CD4-positive, alpha-beta T cell treated with Interleukin-1 beta for 1 hour (primary cell): ENCODE measurements around the gene ECE1.
"Not testable (repeated sequence)": the region's sequence is repeated elsewhere in the genome, so short reads cannot be mapped to it uniquely, and the experiment has no call there.

Experiments
- DNase-seq, 2 donors: peaks; one replicate each; pipeline ENCODE4 v3.0.0-alpha.2; 2020 to 2022

ECE1 gene

DNA sequence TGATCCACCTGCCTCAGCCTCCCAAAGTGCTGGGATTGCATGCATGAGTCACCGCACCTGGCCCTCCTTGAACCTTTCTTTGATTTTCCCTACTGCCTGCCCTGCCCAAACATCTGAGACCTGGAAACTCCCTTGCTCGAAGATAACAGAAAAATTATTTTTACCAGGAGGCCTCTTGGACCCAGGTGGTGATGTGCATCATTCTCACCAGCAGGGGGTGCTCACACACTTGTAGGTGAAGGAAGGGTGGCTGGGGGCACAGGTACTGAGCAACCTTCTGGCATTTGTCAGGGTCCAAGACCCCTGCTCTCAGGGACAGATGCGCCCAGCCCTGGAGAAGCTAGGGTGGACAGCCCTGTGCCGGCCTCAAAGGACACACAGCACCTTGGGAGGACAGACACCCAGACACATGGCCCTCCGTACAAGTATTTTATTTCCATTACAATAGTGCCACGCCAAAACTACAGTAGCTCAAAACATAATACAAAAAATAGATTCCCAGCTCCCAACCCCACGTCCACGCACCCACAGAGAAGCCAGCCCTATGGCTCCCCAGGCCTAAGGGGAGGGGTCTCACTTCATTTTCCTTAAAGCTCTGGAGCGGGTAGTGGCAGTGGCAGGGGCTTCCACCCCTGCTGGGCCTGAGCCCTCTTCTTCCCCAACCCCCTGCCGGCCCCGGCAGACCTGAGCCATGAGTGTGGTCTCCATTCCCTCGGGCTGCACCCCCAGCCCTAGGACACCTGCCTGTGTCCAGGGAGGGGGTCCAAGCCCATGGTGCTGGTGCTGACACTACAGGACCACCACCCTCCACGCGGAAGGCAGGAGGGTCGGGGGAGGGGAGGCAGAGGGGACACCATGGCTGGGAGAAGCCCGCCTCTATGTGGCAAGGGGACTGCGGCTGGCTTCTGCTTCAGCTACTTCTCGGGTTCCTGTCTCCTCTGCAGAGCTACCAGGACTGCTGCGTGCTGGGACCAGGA, 73.1 kb downstream of the ECE1 start:
- peak; percentile 63 to 68 for DNase-seq

DNA sequence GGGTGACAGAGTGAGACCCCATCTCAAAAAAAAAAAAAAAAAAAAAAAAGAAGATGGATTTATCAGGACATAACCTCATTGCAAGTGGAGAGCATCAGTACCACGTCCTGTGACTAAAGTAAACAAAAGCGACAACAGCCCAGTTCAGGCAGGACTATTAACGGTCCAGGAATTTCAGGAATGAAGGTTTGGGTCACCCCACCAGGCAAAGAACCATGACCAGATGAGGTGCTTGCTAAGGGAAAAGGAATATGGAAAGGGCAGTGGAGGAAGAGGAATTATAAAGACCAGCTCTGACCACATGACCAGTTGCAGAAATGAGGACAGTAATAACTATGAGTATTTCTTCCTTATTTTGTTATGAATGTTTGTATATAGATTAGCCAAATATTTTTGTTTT, 78.1 kb downstream of the ECE1 start:
- DNase-seq = no peak

DNA sequence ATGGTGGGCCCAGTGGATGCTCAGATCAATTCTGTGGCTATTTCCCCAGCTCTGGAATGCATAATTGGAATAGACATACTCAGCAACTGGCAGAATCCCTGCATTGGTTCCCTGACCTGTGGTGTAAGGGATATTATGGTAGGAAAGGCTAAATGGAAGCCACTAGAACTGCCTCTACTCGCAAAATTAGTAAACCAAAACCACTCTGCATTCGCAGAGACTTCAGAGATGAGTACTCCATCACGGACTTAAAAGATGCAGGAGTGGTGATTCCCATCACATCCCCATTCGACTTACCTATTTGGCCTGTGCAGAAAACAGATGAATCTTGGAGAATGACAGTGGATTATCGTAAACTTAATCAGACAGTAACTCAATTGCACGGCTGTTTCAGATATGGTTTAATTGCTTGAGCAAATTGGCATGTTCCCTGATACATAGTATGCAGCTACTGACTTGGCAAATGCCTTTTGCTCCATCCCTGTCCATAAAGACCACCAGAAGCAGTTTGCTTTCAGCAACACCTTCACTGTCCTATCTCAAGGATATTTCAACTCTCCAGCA, 82.0 kb downstream of the ECE1 start:
- DNase-seq = not testable (repeated sequence)

DNA sequence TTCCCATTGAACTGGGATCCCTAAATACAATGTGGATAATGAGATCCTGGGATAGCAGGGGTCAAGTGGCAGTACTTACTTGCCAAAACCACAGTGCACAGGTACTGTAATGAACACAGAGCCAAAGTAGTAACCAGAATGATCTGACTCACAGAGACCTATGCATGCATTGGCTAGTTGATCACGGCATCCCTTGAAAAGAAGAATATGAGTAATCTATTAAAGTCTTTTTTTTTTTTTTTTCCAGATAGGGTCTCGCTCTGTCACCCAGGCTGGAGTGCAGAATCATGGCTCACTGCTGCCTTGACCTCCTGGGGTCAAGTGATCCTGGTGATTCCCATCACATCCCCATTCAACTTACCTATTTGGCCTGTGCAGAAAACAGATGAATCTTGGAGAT, 84.1 kb downstream of the ECE1 start:
- no peak for DNase-seq

DNA sequence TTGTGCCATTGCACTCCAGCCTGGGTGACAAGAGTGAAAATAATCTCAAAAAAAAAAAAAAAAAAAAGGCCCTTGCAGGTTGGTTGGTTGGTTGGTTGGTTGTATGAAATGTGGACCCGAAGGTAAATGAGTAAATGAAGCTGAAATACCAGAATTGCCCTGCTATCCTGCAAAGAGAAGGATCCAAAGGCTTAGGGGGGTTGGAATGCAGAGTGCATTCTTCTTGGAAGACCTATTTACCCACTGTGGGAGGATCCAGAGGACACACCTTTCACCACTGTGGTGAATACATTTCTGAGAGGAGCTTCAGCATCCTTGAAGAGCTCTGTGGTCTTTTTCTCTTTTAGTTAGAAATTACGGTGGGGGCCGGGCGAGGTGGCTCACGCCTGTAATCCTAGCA, 84.8 kb downstream of the ECE1 start:
- DNase-seq = no peak

DNA sequence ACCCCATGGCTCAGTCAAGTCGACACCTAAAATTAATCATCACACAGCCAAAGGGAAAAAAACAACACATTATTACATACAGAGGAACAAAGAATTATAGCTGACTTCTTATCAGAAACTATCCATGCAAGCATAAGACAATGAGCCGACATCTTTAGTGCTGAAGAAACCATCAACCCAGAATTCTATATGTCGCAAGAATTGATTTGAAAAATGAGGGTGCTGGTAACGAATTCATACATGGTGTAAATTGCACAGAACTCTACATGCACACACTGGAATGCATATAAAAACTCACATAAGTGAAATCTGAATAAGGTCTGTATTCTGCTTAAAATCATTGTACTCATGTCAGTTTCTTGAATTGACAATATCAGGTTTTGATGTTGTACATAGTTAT, 88.6 kb downstream of the ECE1 start:
- DNase-seq = no peak

DNA sequence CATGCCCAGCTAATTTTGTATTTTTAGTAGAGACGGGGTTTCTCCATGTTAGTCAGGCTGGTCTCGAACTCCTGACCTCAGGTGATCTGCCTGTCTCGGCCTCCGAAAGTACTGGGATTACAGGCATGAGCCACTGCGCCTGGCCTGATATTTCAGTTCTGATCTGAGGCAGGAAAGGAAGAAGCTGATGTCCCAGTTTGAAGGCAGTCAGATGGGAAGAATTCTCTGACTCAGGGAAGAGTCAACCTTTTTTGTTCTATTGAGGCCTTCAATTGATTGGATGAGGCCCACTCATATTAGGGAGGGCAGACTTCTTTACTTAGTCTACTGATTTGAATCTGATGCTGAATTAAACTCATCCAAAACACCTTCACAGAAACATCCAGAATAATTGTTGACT, 89.0 kb downstream of the ECE1 start:
- DNase-seq = not testable (repeated sequence)

DNA sequence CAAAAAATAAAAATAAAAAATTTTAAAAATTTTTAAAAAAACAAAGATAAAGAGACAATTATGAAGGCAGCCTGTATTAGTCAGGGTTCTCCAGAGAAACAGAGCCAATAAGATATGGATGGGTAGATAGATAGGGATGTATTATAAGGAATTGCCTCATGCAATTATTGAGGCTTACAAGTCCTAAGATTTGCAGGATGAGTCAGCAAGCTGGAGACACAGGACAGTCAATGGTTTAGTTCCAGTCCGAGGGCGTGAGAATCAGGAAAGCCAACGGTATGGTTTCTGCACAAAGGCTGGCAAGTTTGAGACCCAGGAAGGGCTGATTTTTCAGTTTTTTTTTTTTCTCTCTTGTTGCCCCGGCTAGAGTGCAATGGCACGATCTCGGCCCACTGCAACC, 89.5 kb downstream of the ECE1 start:
- DNase-seq = no peak

DNA sequence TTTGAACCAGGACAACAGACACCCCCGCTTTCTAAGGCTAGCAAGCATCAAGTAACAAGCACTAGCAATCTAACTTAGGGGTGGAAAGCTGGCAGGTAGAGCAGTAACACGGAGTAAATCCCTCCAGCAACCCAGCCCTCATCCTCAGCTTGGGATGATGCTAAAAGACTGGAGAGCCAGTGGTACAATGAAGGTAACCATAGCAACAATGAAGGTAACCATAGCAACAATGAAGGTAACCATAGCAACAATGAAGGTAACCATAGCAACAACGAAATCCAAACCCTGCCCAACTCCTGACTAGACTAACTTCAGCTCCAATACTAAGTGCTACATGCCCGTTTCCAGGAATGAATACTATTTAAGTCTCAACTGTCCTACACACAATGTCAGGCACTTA, 91.3 kb downstream of the ECE1 start:
- DNase-seq = no peak

DNA sequence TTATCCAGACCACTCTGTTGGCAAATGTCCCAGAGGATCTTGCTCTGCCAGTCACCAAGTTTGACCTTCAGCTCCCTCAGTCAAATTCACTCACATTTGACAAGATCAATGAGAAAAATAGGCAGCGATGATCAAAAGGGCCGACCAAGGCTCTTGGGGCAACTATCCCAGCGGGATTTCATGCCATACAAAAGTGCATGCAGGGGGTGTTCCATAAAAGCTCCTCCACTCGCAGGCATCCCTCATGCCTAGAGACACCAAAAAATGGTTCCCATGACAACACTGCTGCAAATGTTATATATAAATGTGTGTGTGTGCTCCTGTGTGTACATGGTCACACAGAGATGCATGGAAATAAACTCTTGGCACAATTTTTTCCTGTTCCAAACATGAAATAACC, 97.4 kb downstream of the ECE1 start:
- DNase-seq = no peak

DNA sequence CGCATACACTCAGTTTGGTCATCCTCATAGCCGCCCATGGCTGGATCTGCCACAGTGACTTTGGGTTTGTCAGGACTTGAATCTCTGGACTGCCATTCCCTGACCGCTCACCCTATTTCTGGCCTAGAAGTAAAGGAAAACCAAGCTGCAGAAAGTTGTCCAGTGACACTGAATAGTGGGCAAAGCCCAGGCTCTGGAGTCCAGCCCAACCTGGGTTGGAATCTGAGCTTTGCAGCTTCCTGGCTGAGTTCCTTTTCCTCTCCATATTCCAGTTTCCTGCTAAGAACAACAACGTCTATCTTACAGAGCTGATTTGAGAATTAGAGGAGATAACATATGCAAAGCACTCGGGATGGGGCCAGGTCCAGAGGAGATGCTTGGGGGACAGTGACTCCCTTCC, 98.0 kb downstream of the ECE1 start:
- no peak for DNase-seq

DNA sequence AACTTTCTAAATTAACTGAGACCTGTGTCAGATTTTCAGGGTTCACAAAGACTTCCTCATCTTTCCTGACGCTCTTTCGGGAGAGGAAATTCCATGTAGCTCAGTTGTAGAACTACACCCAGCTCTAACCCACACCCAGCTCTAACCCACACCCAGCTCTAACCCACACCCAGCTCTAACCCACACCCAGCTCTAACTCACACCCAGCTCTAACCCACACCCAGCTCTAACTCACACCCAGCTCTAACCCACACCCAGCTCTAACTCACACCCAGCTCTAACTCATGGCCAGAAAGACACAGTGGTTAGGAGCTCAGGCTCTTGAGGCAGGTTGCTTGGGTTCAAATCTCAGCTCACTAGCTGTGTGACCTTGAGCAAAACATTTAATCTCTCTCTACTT, 99.5 kb downstream of the ECE1 start:
- not testable (repeated sequence) for DNase-seq

DNA sequence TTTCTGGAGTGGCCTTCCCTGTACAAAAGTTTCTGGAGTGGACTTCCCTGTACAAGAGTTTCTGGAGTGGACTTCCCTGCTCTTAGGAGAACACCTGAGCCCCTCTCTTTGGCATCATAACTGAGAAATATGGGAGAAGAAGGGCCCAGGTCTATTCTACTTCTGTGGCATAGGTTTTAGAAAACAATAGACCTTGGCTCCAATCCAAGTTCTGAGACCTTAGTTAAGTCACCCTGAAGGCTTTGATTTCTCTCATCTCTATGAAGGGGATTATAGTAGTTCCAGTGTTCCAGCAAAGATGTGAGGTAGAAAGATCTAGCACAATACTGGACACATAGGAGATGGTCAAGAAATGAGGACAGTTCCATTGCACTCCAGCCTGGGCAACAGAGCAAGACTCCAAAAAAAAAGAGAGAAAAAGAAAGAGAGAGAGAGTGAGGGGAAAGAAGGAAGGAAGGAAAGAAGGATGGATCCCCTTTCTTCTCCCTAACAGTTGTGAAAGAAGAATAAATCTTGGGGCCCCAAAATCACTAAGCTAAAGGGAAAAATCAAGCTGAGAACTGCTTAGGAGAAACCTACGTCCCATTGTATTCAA, 100.3 kb downstream of the ECE1 start:
- DNase-seq = no peak

DNA sequence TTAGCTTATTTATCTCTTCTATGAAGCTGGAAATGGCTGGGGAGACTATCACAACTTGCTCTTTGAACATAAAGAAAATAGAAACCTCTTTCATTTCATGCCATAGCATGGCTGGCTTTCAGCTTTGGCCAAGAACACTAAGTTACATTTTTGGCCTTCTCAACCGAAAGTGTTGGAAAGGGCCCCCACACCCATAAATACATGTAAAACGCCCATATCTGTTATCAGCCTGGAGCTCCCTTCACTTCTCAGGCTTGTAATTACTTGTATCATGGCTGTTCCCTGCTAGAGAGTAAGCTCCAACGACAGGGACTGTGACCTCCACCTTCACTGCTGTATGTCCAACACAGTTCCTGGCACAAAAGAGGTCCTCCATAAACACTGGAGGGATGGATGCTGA, 100.8 kb downstream of the ECE1 start:
- no peak for DNase-seq

DNA sequence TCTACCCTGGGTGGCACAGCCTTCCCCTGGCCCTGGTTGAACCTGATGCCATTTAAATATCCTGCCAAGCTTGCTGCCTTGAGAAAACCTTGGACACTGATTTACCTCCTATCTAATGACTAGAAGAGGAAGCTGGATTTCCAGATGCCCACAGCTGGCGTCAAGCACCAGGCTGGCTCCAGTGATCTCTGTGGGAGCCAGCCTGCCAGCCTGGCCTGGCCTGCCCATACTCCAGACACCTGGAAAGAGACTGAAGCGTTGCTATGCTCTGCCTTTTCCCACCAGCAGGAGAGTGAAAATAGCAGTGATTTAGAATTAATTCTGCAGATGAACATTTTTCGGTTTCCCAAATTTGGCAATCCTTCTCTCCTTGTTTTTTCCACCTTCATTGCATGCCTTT, 102.0 kb downstream of the ECE1 start:
- no peak for DNase-seq

DNA sequence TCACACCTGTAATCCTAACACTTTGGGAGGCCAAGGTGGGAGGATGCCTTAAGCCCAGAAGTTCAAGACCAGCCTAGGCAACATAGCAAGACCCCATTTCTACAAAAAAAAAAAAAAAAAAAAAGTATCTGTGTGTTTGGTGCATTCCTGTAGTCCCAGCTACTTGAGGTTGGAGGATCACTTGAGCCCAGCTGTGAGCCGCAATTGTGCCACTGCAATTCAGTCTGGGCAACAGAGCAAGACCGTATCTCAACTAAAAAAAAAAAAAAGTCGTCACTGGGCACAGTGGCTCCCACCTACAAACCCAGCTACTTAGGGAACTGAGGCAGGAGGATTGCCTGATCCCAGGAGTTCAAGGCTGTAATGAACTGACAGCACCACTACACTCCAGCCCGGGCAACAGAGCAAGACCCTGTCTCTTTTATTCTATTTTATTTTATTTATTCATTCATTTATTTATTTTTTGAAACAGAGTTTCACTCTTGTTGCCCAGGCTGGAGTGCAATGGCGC, 105.0 kb downstream of the ECE1 start:
- DNase-seq = no peak

DNA sequence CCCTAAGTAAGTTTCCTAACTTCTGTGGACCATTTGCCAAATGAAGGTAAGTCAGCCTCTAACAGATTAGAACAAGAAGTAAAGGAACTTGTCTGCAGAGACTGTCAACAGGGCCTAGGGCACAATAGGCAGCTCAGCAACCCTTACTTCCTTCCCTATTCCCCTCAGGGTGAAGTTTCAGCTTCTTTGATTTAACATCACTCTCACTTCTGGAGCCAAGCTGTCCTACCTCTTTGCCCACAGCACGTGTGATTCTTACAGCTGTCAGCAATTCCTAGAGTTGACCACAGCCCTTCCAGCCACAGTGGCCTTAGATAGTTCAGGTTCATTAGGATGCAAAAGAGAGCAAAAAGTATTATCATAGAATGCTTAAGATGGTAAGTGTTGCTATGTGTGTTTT, 106.0 kb downstream of the ECE1 start:
- DNase-seq = no peak

DNA sequence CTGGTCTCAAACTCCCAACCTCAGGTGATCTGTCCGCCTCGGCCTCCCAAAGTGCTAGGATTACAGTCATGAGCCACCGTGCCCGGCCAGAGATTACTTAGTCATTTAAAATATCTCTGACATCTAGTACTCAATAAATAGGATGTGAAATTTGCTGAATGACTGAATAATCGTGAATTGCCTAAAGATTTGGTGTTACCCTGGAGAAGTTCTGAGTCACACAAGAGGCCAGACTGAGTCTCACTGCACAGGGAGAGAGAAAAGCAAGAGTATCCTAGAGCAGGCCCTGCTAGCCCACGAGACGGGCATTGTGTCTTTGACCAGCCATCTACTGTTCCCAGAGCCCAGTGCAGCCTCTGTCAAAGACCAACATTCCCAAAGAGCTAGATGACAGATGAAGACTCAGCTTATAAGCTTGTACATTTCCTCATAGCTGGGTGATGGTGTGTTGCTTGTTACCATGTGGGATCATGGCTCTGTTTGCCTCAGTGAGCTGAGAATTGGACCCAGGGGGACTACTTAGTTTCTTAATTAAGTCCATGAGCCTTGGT, 108.0 kb downstream of the ECE1 start:
- DNase-seq = no peak

DNA sequence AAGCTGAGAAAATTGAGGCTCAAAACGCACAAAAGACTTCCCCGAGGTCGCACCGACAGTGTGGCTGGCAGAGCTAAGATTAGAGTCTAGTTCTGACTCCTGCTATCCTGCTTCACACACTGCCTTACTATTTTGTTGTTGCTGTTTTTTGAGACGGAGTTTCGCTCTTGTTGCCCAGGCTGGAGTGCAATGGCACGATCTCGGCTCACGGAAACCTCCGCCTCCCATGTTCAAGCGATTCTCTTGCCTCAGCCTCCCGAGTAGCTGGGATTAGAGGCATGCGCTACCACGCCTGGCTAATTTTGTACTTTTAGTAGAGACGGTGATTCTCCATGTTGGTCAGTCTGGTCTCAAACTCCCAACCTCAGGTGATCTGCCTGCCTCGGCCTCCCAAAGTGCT, 112.0 kb downstream of the ECE1 start:
- DNase-seq = not testable (repeated sequence)

DNA sequence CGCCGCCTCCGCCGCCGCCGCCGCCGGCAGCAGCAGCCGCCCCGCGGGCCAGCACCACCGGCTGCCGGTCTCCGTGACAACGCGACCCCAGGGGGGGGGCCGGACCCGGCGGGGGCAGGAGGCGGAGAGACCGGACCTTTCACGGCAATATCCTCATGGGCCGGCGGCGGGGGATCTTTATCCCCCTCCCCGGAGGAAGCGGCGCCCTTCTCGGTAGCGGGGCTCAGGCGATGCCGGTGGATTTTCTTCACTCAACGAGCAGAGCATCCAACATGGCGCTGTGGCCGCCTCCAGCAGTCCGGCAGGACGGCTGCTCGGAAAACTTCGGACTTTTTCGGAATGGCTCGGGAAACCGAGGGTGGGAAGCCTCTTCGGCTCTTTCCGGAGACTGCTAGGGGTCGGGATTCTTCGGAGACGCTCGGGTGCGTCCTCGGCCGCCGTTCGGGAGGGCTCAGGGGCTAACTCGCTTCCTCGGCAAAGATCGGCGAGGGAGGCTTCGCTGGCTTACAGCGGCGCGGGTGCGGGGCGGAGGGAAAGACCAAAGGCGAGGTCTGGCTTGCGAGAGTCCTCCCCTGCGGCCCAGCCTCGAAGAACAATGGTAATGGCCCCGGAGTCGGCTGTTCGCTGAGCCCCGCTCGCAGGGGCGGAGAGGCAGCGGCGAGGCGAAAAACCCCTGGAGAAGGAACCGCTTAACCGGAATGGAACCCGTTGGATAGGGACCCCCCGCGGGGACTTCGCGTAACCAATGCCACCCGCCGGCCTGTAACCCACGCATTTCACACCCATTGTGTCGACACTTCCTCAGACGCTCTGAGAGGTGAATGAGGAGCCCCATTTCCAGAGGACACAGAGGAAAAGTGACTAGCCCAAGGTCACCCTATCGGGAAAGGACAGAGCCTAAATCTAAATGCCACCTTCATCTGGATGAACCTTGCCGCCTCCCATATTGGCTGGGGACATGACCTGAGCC, 113.4 kb downstream of the ECE1 start, which contains the start of gene EIF4G3:
TSS of gene EIF4G3 (minus strand) at position 312 of the 970 bp plus-strand sequence. CDS start 174,155 bp downstream, outside the sequence.
- DNase-seq = peak; percentile 97 to 99

DNA sequence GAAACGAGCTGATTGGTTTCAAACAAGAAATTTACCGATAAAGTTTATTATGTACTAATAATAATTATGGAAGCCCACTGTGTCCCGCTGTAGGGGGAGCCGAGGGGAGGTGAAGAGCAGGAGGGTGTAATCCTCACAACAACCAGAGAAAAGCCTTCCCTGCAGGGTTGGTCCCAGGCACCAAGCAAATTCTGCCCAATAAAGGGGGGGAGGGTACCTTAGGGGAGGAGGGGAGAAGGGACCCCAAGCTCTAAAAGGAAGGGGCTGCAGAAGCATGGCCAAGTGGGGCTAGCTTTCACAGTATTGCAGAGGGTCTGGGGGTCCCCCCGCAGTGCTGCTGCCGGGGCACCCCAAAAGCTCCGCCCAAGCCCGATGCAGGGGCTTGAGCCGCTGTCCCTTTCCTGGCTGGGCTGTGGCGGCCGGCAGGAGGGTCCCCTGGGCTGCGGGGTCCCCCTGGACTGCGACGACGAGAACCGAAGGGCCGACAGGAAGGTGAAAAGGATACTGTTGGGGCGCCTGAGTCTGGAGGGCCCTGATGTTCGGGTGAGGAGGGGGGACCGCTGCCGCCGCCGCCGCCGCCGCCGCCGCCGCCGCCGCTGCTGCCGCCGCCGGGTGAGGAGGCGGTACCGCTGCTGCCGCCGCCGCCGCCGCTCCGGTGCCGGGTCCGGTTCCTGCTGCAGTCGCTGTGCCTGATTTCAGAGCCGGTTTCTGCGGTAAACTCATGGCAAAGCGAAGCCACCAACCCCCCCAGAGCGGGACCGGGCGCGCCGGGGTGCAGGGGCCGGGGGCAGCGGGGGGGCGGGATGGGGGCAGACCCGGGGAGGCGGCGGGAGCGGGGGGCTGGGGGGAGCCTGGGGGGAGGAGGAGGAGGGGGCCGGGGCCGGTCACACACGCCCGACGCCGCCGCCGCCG, 114.3 kb downstream of the ECE1 start:
- DNase-seq = peak; percentile 34 to 56
